Endothelial cell of umbilical vein (primary cell): Measurements from ENCODE around the gene UPF2. TPM values are rescaled to one million over a fixed set of nuclear protein-coding genes. Genes with fewer than 3 reads are reported as not detected.

Source experiments
- BruUV-seq: library from RNA; stranded (reverse); fragments of 400-500 nt; replicated peaks from 2 replicates; lab custom pipeline; 2021; lab: Mats Ljungman, UMichigan
- CTCF ChIA-PET: fragments of 300-600, 350-600 bp; sonication (Branson Sonifier 250); formaldehyde crosslinking; loops from one replicate; lab custom pipeline; 2021; ENCODE audit warnings: antibody characterized with exemption, inconsistent platforms; lab: Charles Lee
- POLR2A ChIA-PET: fragments of 300-600, 350-600 bp; sonication (Branson Sonifier 250); formaldehyde crosslinking; loops from one replicate; lab custom pipeline; 2021; ENCODE audit warnings: antibody characterized with exemption, inconsistent platforms; lab: Charles Lee
- DNase-seq: peaks from one replicate; pipeline ENCODE4 v3.0.0-alpha.2; 2011; ENCODE audit warnings: low read depth, low spot score
- FAIRE-seq: peaks from 2 replicates; lab custom pipeline; 2011; peaks lifted over from hg19 to GRCh38; lab: Jason Lieb, UNC
- H2AFZ ChIP-seq: 2 replicates; pipeline ENCODE4 v1.6.0; 2012; ENCODE audit warnings: low read depth, low read length, control low read depth, inconsistent platforms
- H3K27ac ChIP-seq: 2 replicates; pipeline ENCODE4 v1.5.1; 2011; ENCODE audit warnings: low read depth, mild to moderate bottlenecking, control low read depth, low read length, moderate library complexity; ENCODE audit not compliant: insufficient read depth
- H3K27me3 ChIP-seq, 2 experiments: 2 replicates each; pipeline versions ENCODE4 v1.6.0 to v1.6.1; 2011; ENCODE audit warnings: low read length in 2 of 2, mixed read lengths in 1 of 2; ENCODE audit not compliant: control insufficient read depth in 2 of 2, insufficient read depth in 2 of 2
- H3K36me3 ChIP-seq, 2 experiments: 2 replicates in 1 of 2; 3 replicates in 1 of 2; pipeline ENCODE4 v1.5.1; 2011; ENCODE audit warnings: low read length in 2 of 2, mild to moderate bottlenecking in 1 of 2, moderate library complexity in 1 of 2; ENCODE audit not compliant: control insufficient read depth in 2 of 2, insufficient read depth in 2 of 2; ENCODE audit errors: extremely low read depth in 1 of 2
- H3K4me1 ChIP-seq: 3 replicates; pipeline ENCODE4 v1.5.1; 2011; ENCODE audit warnings: mild to moderate bottlenecking, low read length; ENCODE audit not compliant: control insufficient read depth, insufficient read depth; ENCODE audit errors: extremely low read depth
- H3K4me2 ChIP-seq: 2 replicates; pipeline ENCODE4 v1.6.1; 2011; ENCODE audit warnings: low read length, control low read depth, mixed read lengths; ENCODE audit not compliant: insufficient read depth
- H3K4me3 ChIP-seq, 3 experiments: fragments of 200-600 bp in 1 of 3; sonication (generic), shearing (Covaris generic) in 1 of 3; replicated peaks in 1 of 3; 2 replicates each; pipeline ENCODE4 v1.5.1; 2011 to 2016; ENCODE audit warnings: control low read depth in 3 of 3, low read length in 3 of 3, mild to moderate bottlenecking in 2 of 3, inconsistent platforms in 1 of 3, low read depth in 1 of 3, moderate library complexity in 1 of 3; ENCODE audit not compliant: insufficient read depth in 1 of 3
- H3K79me2 ChIP-seq: 2 replicates; pipeline ENCODE4 v1.6.0; 2012; ENCODE audit warnings: low read length, inconsistent platforms; ENCODE audit not compliant: control insufficient read depth, insufficient read depth
- H3K9ac ChIP-seq: replicated peaks from 2 replicates; pipeline ENCODE3; 2011; ENCODE audit warnings: low read length, control low read depth; ENCODE audit not compliant: insufficient read depth; ENCODE audit errors: extremely low read depth
- H3K9me1 ChIP-seq: replicated peaks from 3 replicates; pipeline ENCODE4 v1.6.0; 2011; ENCODE audit warnings: mild to moderate bottlenecking, low read length; ENCODE audit not compliant: control insufficient read depth, insufficient read depth; ENCODE audit errors: extremely low read depth
- H3K9me3 ChIP-seq: replicated peaks from 2 replicates; pipeline ENCODE4 v1.5.1; 2012; ENCODE audit warnings: low read length, inconsistent platforms; ENCODE audit not compliant: control insufficient read depth, insufficient read depth
- H4K20me1 ChIP-seq: replicated peaks from 2 replicates; pipeline ENCODE3; 2011; ENCODE audit warnings: mild to moderate bottlenecking, low read length; ENCODE audit not compliant: control insufficient read depth, insufficient read depth; ENCODE audit errors: extremely low read depth
- EZH2 ChIP-seq: IDR thresholded peaks from 2 replicates; pipeline ENCODE4 v1.6.1; 2012; ENCODE audit warnings: borderline replicate concordance, low read depth, mild to moderate bottlenecking, moderate library complexity, low read length, inconsistent platforms; ENCODE audit not compliant: severe bottlenecking
- FOS ChIP-seq: IDR thresholded peaks from 2 replicates; pipeline ENCODE4 v1.6.1; 2011; ENCODE audit warnings: mild to moderate bottlenecking, low read length, moderate library complexity, borderline replicate concordance; ENCODE audit not compliant: insufficient read depth
- GATA2 ChIP-seq: IDR thresholded peaks from 2 replicates; pipeline ENCODE4 v1.7.0; 2011; ENCODE audit warnings: low read depth, mild to moderate bottlenecking, moderate library complexity, mixed read lengths, low read length; ENCODE audit not compliant: insufficient read length, insufficient read depth
- JUN ChIP-seq: IDR thresholded peaks from 2 replicates; pipeline ENCODE4 v1.6.1; 2011; ENCODE audit warnings: borderline replicate concordance, low read depth; ENCODE audit not compliant: insufficient read length, insufficient read depth
- MYC ChIP-seq: IDR thresholded peaks from one replicate; pipeline ENCODE4 v1.6.1; 2011; ENCODE audit warnings: mild to moderate bottlenecking, low read depth, low read length
- POLR2A ChIP-seq: IDR thresholded peaks from 2 replicates; pipeline ENCODE4 v1.6.1; 2012; ENCODE audit warnings: low read depth, mild to moderate bottlenecking, control low read depth, low read length
- POLR2AphosphoS5 ChIP-seq: IDR thresholded peaks from 2 replicates; pipeline ENCODE4 v1.6.1; 2012; ENCODE audit warnings: low read depth, mild to moderate bottlenecking, control low read depth, low read length, moderate library complexity; ENCODE audit not compliant: insufficient read depth
- dilution Hi-C: fragments of 300-500 bp; cut with MboI; formaldehyde crosslinking; loops from one replicate; pipeline ENCODE4 v1.15.0; 2019; ENCODE audit warnings: low sequenced_read_pairs; ENCODE audit not compliant: extremely low pct_ligation_motif_present
- intact Hi-C: fragments of 100-400 bp; cut with micrococcal nuclease; formaldehyde crosslinking; loops from one replicate; pipeline ENCODE4 v1.10.0; 2022
- polyA plus RNA-seq, 4 experiments: library from polyadenylated mRNA; depleted of rRNA in 3 of 4; stranded (reverse) in 3 of 4; unstranded in 1 of 4; fragments of >200 nt; gene quantifications; 2 replicates each; pipeline versions ENCODE4 v1.2.1 to v1.2.3, GENCODE V29; 2011 to 2012; ENCODE audit warnings: missing spikeins in 1 of 4
- total RNA-seq: library from RNA; stranded (reverse); gene quantifications from 2 replicates; pipeline ENCODE4 v1.2.3, GENCODE V29; 2021
- TF ChIP-seq, protein P1 (sequence below), 2 donors: IDR thresholded peaks; 1 replicate in 1 of 2; 2 replicates in 1 of 2; pipeline ENCODE4 v1.5.1; 2011; ENCODE audit warnings: low read length in 2 of 2, mild to moderate bottlenecking in 2 of 2, moderate library complexity in 2 of 2, control low read depth in 1 of 2, inconsistent platforms in 1 of 2, low read depth in 1 of 2; ENCODE audit not compliant: insufficient read depth in 1 of 2; ENCODE audit errors: extremely low read depth in 1 of 2
- TF ChIP-seq, protein P2 (sequence below): IDR thresholded peaks from 2 replicates; pipeline ENCODE4 v1.6.1; 2011; ENCODE audit not compliant: insufficient read depth, insufficient read length

UPF2 gene
- total and polyA plus RNA-seq, 2 donors (not counting 3 experiments of a cell fraction or from before 2014, with no cell fraction given): 4.8 to 27.7 TPM

DNA sequence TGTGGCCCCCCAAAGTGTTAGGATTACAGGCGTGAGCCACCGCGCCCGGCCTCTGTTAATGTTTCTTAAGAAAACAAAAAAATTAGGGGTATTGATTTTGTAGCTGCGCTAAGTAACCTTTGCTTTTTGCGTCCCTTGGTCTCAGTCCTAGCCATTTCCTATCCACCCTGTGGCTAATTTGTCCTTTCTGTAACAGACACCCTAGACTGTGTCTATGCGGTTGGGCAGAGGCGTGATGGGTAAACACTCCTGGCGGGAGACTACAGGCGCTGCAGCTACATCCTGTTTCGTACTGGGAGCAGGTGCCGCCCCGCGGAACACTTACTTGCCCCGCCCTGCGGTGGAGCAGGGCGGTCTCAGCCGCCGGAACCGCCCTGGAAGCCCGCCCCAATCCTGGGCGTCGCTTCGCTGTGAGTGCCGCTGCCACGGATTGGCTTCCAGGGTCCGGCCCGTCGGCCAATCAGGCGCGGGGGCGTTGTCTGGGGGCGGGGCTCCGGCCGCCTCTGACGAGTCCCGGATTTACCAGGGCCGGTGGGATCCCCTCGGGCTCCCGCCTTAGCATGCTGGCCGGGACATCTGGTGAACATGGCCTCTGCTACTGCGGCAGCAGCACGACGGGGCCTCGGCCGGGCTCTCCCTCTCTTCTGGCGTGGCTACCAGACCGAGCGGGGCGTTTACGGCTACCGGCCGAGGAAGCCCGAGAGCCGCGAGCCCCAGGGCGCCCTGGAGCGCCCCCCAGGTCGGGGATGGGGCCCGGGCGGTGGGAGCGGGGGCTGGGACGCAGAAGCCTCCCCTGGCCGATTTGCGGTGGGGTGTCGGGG is 26.1 kb upstream of the UPF2 start, which contains the start of gene DHTKD1:
Gene DHTKD1 (plus strand): TSS at position 506 of the 821 bp plus-strand sequence. CDS start 80 bp downstream, at position 586.
- peaks cover 8% of the 10 kb centered on the region for H3K4me1 ChIP-seq
- ChIA-PET CTCF (interaction anchor here (0.6 to 2.6 kb wide), 6 partner anchors 11 to 82 kb away, joined by 3 to 14 read pairs (median 4); partner anchors contain the start of gene UPF2), POLR2A (interaction anchor here (0.7 kb wide), 1 partner anchor 25 kb away, joined by 9 read pairs; no protein-coding TSS in a partner anchor)
- H3K9ac ChIP-seq: peak within 1 kb of the TSS; percentile 78
- BruUV-seq: no TSS peak
- no peaks in the 10 kb centered on the region for H3K9me3 ChIP-seq
- peaks cover 2% of the 10 kb centered on the region for H3K79me2 ChIP-seq
- H3K4me3 ChIP-seq: peak within 1 kb of the TSS; percentile 82 to 92 (median 87)
- intact Hi-C loops: loop anchor here (1.0 to 5.0 kb wide), 3 partner anchors 25 to 81 kb away; partner anchors contain the start of gene SEC61A2
- H4K20me1 ChIP-seq: no peaks in the 10 kb centered on the region
- H3K27me3 ChIP-seq: peaks cover 0 to 6% of the 10 kb centered on the region in 2 experiments
- DNase-seq (peak; percentile 99), FAIRE-seq (peak; percentile 98)
- H2AFZ ChIP-seq: peak within 1 kb of the TSS; percentile 87
- peak within 1 kb of the TSS; percentile 94 for H3K4me2 ChIP-seq
- dilution Hi-C loops: no loop called here
- TF ChIP-seq EZH2 (no peak), FOS (no peak), GATA2 (no peak), POLR2A (peak; percentile 65), POLR2AphosphoS5 (peak; percentile 62), JUN (no peak), MYC (no peak)
- TF ChIP-seq, protein P1, sequence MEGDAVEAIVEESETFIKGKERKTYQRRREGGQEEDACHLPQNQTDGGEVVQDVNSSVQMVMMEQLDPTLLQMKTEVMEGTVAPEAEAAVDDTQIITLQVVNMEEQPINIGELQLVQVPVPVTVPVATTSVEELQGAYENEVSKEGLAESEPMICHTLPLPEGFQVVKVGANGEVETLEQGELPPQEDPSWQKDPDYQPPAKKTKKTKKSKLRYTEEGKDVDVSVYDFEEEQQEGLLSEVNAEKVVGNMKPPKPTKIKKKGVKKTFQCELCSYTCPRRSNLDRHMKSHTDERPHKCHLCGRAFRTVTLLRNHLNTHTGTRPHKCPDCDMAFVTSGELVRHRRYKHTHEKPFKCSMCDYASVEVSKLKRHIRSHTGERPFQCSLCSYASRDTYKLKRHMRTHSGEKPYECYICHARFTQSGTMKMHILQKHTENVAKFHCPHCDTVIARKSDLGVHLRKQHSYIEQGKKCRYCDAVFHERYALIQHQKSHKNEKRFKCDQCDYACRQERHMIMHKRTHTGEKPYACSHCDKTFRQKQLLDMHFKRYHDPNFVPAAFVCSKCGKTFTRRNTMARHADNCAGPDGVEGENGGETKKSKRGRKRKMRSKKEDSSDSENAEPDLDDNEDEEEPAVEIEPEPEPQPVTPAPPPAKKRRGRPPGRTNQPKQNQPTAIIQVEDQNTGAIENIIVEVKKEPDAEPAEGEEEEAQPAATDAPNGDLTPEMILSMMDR (IDR thresholded peaks at IDR 0.05; ENCODE audit: extremely low read depth in 1 of 2, insufficient read depth in 1 of 2, low read depth in 1 of 2, low read length in 2 of 2): peak; percentile 7 to 44
- TF ChIP-seq, protein P2, sequence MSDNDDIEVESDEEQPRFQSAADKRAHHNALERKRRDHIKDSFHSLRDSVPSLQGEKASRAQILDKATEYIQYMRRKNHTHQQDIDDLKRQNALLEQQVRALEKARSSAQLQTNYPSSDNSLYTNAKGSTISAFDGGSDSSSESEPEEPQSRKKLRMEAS: no peak
- H3K9me1 ChIP-seq: no peaks in the 10 kb centered on the region
- peak within 1 kb of the TSS; percentile 53 for H3K27ac ChIP-seq
- H3K36me3 ChIP-seq: no peaks in the 10 kb centered on the region
